HUES6 (cell line): Measurements from ENCODE around the gene MOGAT3.

Experiments used
- H3K27ac ChIP-seq: 2 replicates; pipeline ENCODE4 v1.7.0; 2013; ENCODE audit warnings: low read depth, mild to moderate bottlenecking, low read length, inconsistent platforms
- H3K27me3 ChIP-seq: 2 replicates; pipeline ENCODE4 v1.6.1; 2013; ENCODE audit warnings: low read length; ENCODE audit not compliant: control insufficient read depth, insufficient read depth
- H3K36me3 ChIP-seq: 2 replicates; pipeline ENCODE4 v1.6.1; 2013; ENCODE audit warnings: low read length; ENCODE audit not compliant: control insufficient read depth, insufficient read depth
- H3K4me1 ChIP-seq: 2 replicates; pipeline ENCODE4 v1.6.1; 2013; ENCODE audit warnings: low read length; ENCODE audit not compliant: control insufficient read depth, insufficient read depth
- H3K4me3 ChIP-seq: 2 replicates; pipeline ENCODE4 v1.5.1; 2013; ENCODE audit warnings: low read depth, low read length
- H3K9ac ChIP-seq: one replicate; pipeline ENCODE4 v1.6.1; 2013; ENCODE audit warnings: mild to moderate bottlenecking, low read length
- H3K9me3 ChIP-seq: 2 replicates; pipeline ENCODE4 v1.6.1; 2013; ENCODE audit warnings: low read depth, low read length; ENCODE audit not compliant: control insufficient read depth, insufficient read depth

MOGAT3 gene

DNA sequence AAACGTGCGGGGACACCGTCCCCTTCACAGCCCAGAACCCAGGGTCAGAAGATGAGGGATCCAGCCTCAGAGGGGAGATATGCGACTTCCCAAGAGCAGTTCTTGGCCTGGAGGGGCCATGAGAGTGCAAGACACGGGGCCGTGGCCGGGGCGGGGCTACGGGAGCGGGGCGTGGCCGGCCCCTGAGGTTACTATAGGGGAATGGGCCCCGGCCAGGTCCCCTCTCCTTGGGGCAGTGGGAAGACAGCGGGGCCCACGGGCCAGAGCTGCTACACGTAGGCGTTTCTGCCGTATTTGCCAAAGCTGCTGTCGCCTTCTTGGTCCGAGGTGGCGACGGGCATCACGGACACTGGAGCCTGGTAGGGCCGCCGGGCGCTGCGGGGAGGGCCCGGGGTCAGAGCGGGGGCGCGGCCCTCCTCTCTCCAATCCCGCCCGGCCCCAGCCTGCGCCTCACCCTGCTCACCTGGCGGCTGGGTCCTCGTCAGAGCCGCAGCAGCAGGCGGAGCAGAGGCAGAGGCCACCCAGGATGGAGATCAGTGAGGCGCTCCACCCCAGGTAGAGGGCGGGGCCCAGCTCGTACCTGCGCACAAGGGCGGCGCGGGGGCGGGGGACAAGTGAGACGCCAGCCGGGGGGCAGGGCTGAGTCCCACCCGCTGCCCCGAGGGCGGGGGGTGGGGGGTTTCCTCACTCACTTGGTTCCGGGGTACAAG lies 31.5 kb upstream of the MOGAT3 start:
- Histone ChIP-seq H3K9ac (peak overlapping the region; percentile 57), H3K27ac (0 out of 2 replicates have a peak overlapping the region, but pooled peaks have one; percentile 40), H3K4me3 (peak overlapping the region; percentile 82), H3K27me3 (no peaks in the 10 kb centered on the region), H3K4me1 (peaks cover 15% of the 10 kb centered on the region), H3K36me3 (peaks cover 10% of the 10 kb centered on the region), H3K9me3 (no peaks in the 10 kb centered on the region)

DNA sequence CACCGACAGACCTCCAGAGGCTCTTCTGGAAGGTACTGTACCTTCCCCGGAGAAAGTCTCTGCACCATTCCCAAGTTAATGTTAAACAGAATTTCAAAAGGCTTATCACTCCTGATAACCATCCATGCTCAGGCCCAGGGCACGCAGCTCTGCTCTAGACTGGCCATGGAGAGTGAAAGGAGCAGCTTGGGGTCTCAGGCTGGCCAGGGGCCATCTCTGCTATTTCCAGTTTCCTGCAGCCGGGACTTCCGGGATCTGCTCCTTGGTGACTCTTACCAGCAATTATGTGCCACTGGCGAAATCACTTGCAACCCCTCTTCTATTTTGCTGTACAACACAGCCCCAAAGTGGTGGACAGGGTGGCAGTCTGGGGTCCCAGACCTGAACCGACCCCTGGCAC lies 30.8 kb upstream of the MOGAT3 start:
- H3K36me3 ChIP-seq = peaks cover 6% of the 10 kb centered on the region
- peak overlapping the region; percentile 57 for H3K9ac ChIP-seq
- H3K4me3 ChIP-seq = peak overlapping the region; percentile 82

GRCh38 chr7:101226721-101227120 lies 25.9 kb upstream of the MOGAT3 start:
- Histone ChIP-seq H3K4me1 (peaks cover 10% of the 10 kb centered on the region), H3K4me3 (no peak overlapping the region), H3K27ac (no peak overlapping the region), H3K9ac (no peak overlapping the region), H3K27me3 (no peaks in the 10 kb centered on the region), H3K9me3 (no peaks in the 10 kb centered on the region), H3K36me3 (peaks cover 27% of the 10 kb centered on the region)

More for the DNA sequence above, 30.8 kb upstream of the MOGAT3 start:
- Histone ChIP-seq H3K4me1 (peaks cover 14% of the 10 kb centered on the region), H3K9me3 (no peaks in the 10 kb centered on the region), H3K27me3 (no peaks in the 10 kb centered on the region), H3K27ac (no peak overlapping the region)

DNA sequence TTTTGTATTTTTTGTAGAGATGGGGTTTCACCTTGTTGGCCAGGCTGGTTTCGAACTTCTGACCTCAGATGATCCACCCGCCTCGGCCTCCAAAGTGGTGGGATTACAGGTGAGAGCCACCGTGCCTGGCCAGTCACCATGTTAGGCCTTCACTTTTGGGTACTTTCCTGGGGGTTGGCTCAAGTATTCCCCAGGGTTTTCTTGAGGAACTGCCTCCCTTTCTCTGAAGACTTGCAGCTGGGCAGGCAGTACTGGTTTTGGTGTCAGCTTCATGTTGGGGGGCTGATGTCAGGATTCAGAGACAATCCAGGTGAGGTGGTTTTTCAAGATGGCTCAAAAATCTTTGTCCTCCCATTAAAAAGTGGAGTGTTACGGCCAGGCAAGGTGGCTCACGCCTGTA lies 24.8 kb upstream of the MOGAT3 start:
- peaks cover 8% of the 10 kb centered on the region; the same call in 1 of the 2 replicates for H3K4me1 ChIP-seq

DNA sequence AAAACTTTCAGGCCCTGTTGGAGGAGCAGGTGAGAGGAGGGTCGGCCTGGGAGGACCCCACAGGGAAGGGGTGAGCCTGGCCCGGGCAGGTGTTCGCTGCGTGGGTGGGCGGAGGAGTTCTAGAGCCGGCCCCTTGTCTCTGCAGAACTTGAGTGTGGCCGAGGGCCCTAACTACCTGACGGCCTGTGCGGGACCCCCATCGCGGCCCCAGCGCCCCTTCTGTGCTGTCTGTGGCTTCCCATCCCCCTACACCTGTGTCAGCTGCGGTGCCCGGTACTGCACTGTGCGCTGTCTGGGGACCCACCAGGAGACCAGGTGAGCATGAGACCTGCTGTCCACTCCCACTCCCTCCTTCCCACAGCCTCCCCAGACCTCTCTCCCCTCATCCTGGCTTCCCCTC lies 22.7 kb upstream of the MOGAT3 start:
- H3K27me3 ChIP-seq = no peaks in the 10 kb centered on the region
- H3K9ac ChIP-seq = no peak overlapping the region
- peaks cover 27% of the 10 kb centered on the region for H3K36me3 ChIP-seq
- H3K4me1 ChIP-seq = peaks cover 12% of the 10 kb centered on the region; the same call in 1 of the 2 replicates
- H3K9me3 ChIP-seq = no peaks in the 10 kb centered on the region
- no peak overlapping the region for H3K27ac ChIP-seq
- no peak overlapping the region for H3K4me3 ChIP-seq

More for the DNA sequence above, 24.8 kb upstream of the MOGAT3 start:
- peaks cover 27% of the 10 kb centered on the region for H3K36me3 ChIP-seq
- H3K4me3 ChIP-seq = no peak overlapping the region
- no peak overlapping the region for H3K27ac ChIP-seq
- no peak overlapping the region for H3K9ac ChIP-seq
- no peaks in the 10 kb centered on the region for H3K9me3 ChIP-seq
- no peaks in the 10 kb centered on the region for H3K27me3 ChIP-seq

DNA sequence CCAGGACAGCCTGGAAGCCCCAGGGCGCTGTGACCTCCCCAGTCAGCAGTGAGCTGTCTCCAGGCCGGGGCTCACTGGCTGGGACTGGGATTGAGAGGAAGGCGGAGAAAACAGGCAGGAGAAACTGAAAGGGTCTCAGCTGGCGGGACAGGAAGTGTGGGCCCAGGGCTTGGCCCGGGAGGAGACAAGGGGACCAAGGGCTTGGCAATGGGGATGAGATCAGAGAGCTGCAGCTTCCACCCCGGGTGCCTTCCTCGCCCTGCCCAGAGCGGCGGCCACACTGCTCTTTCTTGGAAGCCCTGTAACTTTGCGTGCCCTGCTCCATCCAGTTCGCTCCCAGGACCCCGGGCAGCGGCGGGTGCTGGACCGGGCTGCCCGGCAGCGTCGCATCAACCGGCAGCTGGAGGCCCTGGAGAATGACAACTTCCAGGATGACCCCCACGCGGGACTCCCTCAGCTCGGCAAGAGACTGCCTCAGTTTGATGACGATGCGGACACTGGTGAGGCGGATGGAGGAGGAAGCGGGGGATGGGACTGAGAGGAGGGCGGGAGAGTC lies 21.5 kb upstream of the MOGAT3 start:
- no peak overlapping the region for H3K4me3 ChIP-seq
- H3K9ac ChIP-seq = no peak overlapping the region
- H3K27ac ChIP-seq = no peak overlapping the region
- H3K4me1 ChIP-seq = peaks cover 12% of the 10 kb centered on the region; the same call in 1 of the 2 replicates
- no peaks in the 10 kb centered on the region for H3K27me3 ChIP-seq
- peaks cover 24% of the 10 kb centered on the region for H3K36me3 ChIP-seq
- no peaks in the 10 kb centered on the region for H3K9me3 ChIP-seq

DNA sequence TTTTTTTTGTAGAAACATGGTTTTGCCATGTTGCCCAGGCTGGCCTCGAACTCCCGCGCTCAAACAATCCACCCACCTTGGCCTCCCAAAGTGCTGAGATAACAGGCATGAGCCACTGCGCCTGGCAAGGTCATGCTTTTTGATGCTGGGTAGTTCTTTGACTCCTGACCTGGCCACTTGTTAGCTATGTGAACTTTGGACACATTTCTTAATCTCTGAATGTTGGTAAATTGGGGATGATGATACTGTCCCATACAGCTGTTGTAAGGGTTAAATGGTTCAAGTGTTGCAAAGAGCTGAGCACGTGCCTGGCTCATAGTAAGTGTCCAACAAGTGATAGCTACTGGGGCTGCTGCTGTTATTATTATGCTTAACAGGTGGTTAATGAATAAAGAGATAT lies 19.5 kb upstream of the MOGAT3 start:
- Histone ChIP-seq H3K9me3 (no peaks in the 10 kb centered on the region), H3K27ac (no peak overlapping the region), H3K4me3 (no peak overlapping the region), H3K36me3 (peaks cover 27% of the 10 kb centered on the region), H3K27me3 (no peaks in the 10 kb centered on the region), H3K4me1 (peaks cover 22% of the 10 kb centered on the region), H3K9ac (no peak overlapping the region)

DNA sequence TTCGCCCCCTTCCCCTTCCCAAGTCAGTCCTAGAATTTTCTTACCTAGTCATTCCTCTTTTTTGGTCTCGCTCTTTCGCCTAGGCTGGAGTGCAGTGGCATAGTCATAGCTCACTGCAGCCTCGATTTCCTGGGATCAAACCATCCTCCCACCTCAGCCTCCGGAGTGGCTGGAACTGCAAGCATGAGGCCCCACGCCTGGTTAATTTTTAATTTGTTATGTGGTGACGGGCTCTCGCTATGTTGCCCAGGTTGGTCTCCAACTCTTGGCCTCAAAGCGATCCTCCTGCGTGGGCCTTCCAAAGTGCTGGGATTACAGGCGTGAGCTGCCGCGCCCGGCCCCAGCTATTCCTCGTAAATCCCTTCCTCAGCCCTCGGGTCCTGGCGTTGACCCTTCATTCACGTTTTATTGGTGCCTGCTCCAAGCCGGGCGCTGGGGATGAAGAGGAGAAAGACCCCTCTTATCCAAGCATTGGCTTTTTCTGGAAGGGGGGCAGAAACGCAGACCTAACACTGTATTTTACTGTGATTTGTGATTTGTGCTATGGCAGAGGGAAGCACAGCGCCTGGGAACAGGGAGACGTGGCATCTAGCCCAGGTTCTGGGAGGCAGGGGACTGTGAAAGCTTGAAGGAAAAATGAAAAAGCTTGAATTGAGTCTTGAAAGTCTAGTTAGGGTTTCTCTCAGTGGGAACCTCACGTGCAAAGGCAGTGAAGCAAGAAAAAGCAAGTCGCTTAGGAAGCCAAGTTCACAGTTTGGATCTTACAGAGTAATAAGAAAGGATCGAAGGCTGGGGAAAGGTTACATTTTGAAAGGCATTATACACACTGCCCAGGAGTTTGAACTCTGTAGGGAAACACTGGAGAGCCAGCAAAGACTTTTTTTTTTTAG lies 17.6 kb upstream of the MOGAT3 start:
- Histone ChIP-seq H3K9ac (peak overlapping the region; percentile 73), H3K4me1 (peaks cover 22% of the 10 kb centered on the region), H3K27ac (no peak overlapping the region), H3K9me3 (no peaks in the 10 kb centered on the region), H3K36me3 (peaks cover 18% of the 10 kb centered on the region), H3K4me3 (peak overlapping the region; percentile 88), H3K27me3 (no peaks in the 10 kb centered on the region)

- peak within 1 kb of the TSS; percentile 88 for H3K4me3 ChIP-seq
- H3K9me3 ChIP-seq = no peaks in the 10 kb centered on the region
- no peaks in the 10 kb centered on the region for H3K27me3 ChIP-seq
- peaks cover 22% of the 10 kb centered on the region for H3K4me1 ChIP-seq
- H3K36me3 ChIP-seq = peaks cover 15% of the 10 kb centered on the region
- peak within 1 kb of the TSS; percentile 76 for H3K9ac ChIP-seq
- H3K27ac ChIP-seq = peak within 1 kb of the TSS; percentile 71; the same call in 1 of the 2 replicates
These were observed 16.8 kb upstream of the MOGAT3 start, which contains the start of the genes PLOD3 and ZNHIT1 for GRCh38 chr7:101217388-101218235. PLOD3 (minus strand) TSS chr7:101217581; CDS start chr7:101217274, 307 bp downstream. ZNHIT1 (plus strand) TSS chr7:101218165; CDS start chr7:101218196, 31 bp downstream.

DNA sequence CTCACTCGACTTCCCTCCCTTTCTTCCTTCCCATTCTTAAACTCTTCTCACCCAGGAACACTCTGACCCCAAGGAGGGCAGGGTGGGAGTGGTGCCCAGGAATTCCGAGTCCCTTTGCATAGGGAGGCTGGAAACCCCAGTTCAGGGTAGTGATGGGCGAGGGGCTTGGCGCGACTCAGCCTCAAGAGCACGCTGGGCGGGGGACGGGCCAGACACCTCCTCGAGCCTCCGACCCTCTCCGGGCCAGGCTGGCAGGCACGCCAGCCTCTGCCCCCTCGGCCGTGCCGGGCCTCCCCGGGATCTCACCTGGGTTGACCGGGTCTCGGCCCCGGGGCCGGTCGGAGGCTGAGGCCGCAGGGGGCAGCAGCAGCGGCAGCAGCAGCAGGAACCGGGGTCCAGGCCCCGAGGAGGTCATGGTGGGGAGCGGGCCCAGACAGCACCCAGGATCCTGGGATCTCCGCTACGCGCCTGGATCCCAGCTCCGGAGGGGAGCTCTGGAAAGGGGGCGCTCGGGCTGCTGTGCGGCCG lies 16.1 kb upstream of the MOGAT3 start:
- Histone ChIP-seq H3K9ac (peak overlapping the region; percentile 76), H3K27me3 (no peaks in the 10 kb centered on the region), H3K36me3 (peaks cover 17% of the 10 kb centered on the region), H3K9me3 (no peaks in the 10 kb centered on the region), H3K4me3 (peak overlapping the region; percentile 88), H3K4me1 (peaks cover 17% of the 10 kb centered on the region), H3K27ac (peak overlapping the region; percentile 71; the same call in 1 of the 2 replicates)
